SJCRH30 (cell line): Measurements from ENCODE around the gene SLC35E1. TPM values are rescaled to one million over a fixed set of nuclear protein-coding genes. Genes with fewer than 3 reads are reported as not detected.

Experiments used
- total RNA-seq: library from RNA; depleted of rRNA; stranded (reverse); fragments of >200 nt; shearing (Covaris generic); gene quantifications from 2 replicates; pipeline ENCODE4 v1.2.3, GENCODE V29; 2014; rRNA removed

SLC35E1 gene
- total RNA-seq, 1 experiment from 2014 or later, result 40.8 TPM

Other genes with a start within 250 kb of the SLC35E1 start
- 2.3 and 4.1 TPM in 2 replicates for gene KLF2, start 247.6 kb downstream of the SLC35E1 start, total RNA-seq
- 15.6 and 20.1 TPM in 2 replicates for gene EPS15L1, start 100.4 kb downstream of the SLC35E1 start, total RNA-seq
- gene CALR3, start 76.2 kb downstream of the SLC35E1 start, total RNA-seq, result not detected in 2 replicates
- 4.7 and 5.3 TPM in 2 replicates for gene C19orf44, start 76.0 kb downstream of the SLC35E1 start, total RNA-seq
- 21.1 and 23.0 TPM in 2 replicates for gene CHERP, start 30.0 kb downstream of the SLC35E1 start, total RNA-seq
- 12.6 and 13.5 TPM in 2 replicates for gene MED26, start 55.8 kb upstream of the SLC35E1 start, total RNA-seq
- gene SMIM7, start 87.7 kb upstream of the SLC35E1 start, total RNA-seq, result 96.3 and 107 TPM in 2 replicates
- gene TMEM38A, start 88.7 kb upstream of the SLC35E1 start, total RNA-seq, result 12.1 and 13.4 TPM in 2 replicates
- gene NWD1, start 147.4 kb upstream of the SLC35E1 start, total RNA-seq, result not detected in 2 replicates